ENCODE data around the gene PREP.
"Not testable (repeated sequence)": the region's sequence is repeated elsewhere in the genome, so short reads cannot be mapped to it uniquely, and the experiment has no call there.

PREP gene

GRCh38 chr6:105348897-105349296 is 54.0 kb downstream of the PREP start:
- in situ Hi-C loops (cut with MboI; ENCODE audit: low sequenced_read_pairs) = no loop called here

GRCh38 chr6:105346052-105346451 is 56.8 kb downstream of the PREP start:
- in situ Hi-C loops (cut with MboI; ENCODE audit: low sequenced_read_pairs) = no loop called here

- in situ Hi-C loops (cut with MboI; ENCODE audit: low sequenced_read_pairs) = no loop called here
Measured at GRCh38 chr6:105345506-105345905, 57.4 kb downstream of the PREP start.

DNA sequence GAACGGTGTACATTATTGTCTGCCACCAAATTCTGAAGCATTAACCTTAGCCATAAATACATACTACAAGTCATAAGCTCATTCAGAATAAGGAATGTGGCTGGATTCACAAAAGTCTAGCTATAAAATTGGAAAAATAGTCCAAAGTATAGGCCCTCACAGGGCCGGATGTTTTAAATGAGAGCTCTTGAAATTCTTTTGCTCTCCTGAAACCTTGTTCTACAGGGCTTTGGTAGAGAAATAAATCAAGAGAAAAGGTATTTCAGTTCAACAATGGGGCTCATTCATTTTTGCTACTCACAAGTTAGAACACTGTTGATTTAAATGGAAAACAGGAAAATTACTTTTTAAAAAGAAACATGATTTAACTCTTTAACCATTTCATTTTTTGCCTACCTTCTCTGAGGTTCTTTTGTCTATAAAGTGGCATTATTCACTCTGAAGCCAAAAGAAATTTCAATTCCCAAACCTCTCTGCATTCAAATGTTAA is 58.0 kb downstream of the PREP start:
- in situ Hi-C loops (cut with MboI; ENCODE audit: low sequenced_read_pairs) = no loop called here

- in situ Hi-C loops (cut with MboI; ENCODE audit: low sequenced_read_pairs) = not testable (repeated sequence)
Measured at GRCh38 chr6:105338350-105338983, 64.4 kb downstream of the PREP start.

DNA sequence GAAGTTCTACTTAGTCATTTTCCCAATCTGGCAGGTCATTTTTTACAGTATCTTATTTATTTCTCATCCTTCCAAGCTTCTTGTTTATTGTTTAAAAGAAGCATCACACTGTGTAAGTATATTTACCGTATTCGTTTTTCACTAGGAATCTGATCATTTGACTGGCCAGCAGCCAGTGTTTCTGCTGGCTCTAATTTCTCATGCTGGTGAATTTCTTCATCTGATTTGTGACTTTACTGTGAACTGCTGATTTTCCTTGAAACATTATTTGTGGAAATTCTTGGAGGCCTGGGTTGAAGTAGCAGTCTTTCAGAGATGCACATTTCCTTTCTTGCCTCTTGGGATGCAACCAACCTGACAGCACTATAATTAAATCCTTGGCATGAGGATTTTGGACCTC is 65.9 kb downstream of the PREP start:
- in situ Hi-C loops (cut with MboI; ENCODE audit: low sequenced_read_pairs) = no loop called here

- in situ Hi-C loops (cut with MboI; ENCODE audit: low sequenced_read_pairs) = no loop called here
Measured at GRCh38 chr6:105332576-105332975, 70.3 kb downstream of the PREP start.

- in situ Hi-C loops (cut with MboI; ENCODE audit: low sequenced_read_pairs) = no loop called here
Measured at GRCh38 chr6:105331927-105332326, 71.0 kb downstream of the PREP start.

DNA sequence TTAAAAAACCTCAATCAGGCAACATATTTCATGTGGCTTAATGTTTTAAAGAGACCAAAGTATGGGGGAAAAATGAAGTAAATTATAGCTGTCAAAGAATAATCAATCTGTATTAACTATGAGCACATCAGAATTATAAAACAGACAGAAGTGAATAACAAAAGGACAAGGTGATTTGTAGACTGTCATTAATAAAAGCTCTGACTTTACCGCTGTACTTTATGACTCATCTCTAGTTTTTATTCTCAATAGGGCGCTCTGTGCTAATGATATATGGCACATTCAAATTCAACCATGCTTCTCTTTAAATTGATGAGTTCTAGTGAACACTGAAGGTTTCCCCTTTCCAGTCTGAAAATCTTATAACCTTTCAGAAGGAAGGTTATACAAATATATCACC is 72.0 kb downstream of the PREP start:
- in situ Hi-C loops (cut with MboI; ENCODE audit: low sequenced_read_pairs) = no loop called here

GRCh38 chr6:105330364-105330763 is 72.5 kb downstream of the PREP start:
- in situ Hi-C loops (cut with MboI; ENCODE audit: low sequenced_read_pairs) = no loop called here

- in situ Hi-C loops (cut with MboI; ENCODE audit: low sequenced_read_pairs) = no loop called here
Measured at GRCh38 chr6:105326833-105327770, 75.8 kb downstream of the PREP start.

- in situ Hi-C loops (cut with MboI; ENCODE audit: low sequenced_read_pairs) = no loop called here
Measured at GRCh38 chr6:105326216-105326615, 76.7 kb downstream of the PREP start.

DNA sequence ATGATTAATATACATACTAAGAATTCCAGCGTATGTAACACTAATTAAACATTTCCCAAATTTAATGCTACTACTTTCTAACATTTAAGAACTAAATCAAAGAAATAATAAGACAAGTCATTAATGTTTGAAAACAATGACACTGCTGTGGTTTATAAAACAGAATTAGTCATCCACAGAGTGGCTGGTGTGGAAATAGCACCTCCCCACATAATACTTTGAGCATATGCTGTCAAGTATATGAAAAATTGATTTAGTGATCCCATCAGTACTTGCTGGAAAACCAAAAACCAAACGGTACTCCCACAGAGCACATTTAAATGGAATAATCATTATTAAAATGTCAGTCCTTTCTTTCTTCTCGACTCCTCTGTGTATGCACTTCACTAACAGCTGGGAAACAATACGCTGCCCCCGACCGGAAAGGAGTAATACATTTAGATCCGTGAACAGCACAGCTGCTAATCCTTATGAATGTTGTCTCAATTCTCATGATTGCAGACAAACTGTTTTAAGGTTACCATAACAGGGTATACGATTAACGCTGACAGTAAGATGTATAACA is 78.4 kb downstream of the PREP start:
- in situ Hi-C loops (cut with MboI; ENCODE audit: low sequenced_read_pairs) = no loop called here

DNA sequence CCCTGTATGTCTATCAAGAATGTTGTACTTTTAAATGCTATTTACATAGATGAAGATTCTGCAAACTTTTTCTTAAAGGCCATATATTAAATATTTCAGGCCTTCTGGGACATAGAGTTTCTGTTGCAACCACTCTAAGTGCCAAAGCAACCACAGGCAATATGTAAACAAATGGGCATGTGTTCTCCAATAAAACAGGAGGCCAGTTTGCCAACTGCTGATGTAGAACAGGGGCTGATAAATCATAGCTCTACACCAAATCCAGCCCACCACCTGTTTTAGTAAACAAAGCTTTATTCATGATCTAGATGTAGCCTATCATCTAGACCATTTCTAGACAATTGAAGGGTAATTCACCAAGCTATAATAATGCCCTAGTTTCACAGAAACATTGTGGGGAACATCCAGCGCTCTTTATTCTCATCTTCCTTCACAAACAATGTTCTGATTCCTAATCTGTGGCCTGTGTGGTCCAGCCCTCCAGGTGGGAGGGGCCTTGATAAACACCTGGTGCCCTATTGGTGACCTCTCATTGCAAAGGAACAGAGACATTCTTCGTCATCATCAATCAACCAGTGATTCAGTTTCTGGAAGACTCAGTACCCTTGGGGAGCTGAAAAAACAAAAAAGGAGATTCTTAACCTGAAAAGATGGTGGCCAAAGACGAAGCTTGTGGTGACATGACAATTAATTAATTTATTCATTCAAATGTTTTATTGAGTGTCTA is 80.2 kb downstream of the PREP start:
- in situ Hi-C loops (cut with MboI; ENCODE audit: low sequenced_read_pairs) = no loop called here

GRCh38 chr6:105321728-105322127 is 81.2 kb downstream of the PREP start:
- in situ Hi-C loops (cut with MboI; ENCODE audit: low sequenced_read_pairs) = no loop called here

DNA sequence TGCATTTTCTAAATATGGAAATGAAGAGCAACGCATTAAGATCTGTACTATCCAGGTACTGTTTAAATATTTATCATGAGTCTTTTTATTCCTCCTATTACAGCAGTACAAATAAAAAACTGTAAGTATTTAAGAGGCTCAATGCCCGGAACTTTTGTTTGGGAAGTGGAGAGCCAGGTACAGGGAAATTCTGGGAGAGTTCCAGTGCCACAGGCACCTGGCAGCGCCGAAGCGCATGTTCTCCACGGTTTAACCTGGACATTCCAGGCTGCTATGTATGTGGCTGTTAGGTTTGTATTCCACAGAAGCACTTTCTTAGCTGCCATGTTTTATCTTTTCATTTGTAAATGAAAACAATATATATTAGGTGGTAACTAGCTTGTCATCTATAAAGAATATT is 81.7 kb downstream of the PREP start:
- in situ Hi-C loops (cut with MboI; ENCODE audit: low sequenced_read_pairs) = no loop called here

GRCh38 chr6:105320765-105321164 is 82.1 kb downstream of the PREP start:
- in situ Hi-C loops (cut with MboI; ENCODE audit: low sequenced_read_pairs) = no loop called here

GRCh38 chr6:105320271-105320670 is 82.6 kb downstream of the PREP start:
- in situ Hi-C loops (cut with MboI; ENCODE audit: low sequenced_read_pairs) = no loop called here

GRCh38 chr6:105319331-105319730 is 83.6 kb downstream of the PREP start:
- in situ Hi-C loops (cut with MboI; ENCODE audit: low sequenced_read_pairs) = no loop called here

DNA sequence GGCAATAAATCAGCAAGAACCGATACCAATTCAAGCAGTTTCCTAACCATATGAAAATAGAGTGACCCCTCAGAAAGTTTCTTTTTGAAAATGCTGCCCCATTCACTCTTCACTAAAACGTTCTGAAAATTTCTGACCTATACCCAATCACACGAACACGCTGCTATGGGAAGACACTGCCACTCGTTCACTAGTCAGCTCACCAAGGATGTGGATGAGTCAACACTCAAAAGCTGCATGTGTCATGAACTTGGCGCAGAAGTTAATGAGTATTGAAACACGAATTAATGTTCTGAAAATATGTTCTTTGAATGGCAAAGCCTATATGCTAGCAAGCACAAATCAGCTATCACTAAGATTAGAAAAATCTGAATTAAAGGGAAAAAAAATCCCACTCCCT is 84.2 kb downstream of the PREP start:
- in situ Hi-C loops (cut with MboI; ENCODE audit: low sequenced_read_pairs) = no loop called here
